Activated gamma-delta T cell treated with Interleukin-2 at 50 U/mL for 16 hours (primary cell): Measurements from ENCODE around the gene CSRNP3.

Experiments used
- DNase-seq: peaks from one replicate; pipeline ENCODE4 v3.0.0-alpha.2; 2020

The CSRNP3 gene

DNA sequence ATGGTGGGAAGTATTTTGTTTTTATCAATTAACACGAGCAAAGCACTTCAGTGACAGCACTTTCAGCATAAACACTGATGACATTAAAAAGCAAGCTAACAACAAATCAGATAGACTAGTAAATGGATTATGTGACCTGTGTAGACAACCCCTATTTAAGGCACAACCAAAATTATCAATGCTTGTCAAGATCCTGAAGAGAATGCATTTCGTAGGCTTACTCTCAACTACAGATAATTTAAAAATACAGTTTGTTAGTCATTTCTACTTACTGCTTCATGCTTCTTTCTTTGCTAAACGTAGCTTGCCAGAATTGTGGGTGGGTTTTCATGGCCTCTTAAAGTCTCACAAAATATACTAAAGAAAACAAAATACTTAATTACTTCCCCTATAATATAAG, 3.4 kb downstream of the CSRNP3 start:
- DNase-seq, result no peak

DNA sequence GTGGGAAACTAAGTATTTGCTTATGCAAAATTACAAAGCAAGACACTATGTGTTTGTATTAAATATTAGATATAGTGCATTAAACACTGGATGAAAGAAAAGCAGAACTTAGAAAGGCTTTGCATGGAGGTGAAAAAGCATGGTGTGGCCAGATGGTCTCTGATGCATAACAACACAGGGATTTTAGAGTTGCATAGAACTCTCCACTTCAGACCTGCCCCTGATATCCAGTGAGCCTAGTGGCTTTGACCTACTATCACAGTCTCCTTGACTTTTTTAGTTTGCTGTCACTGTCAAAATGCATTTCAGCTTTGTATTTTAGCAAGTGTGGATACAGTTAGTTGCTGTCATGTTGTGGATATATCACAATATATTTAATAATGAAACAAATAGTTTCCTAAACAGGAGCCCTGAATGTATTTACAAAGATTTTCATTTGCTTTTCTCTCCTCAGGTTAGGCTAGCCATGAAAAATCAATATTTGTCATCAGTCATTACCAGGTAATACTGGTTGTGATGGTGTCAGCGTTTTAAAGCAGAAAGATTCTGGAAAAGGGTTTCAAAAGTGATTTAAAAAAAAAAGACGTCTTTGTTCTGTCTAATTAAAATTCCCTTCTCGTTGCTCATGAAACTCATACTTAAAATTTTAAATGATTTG, 5.2 kb downstream of the CSRNP3 start:
- DNase-seq, result no peak

DNA sequence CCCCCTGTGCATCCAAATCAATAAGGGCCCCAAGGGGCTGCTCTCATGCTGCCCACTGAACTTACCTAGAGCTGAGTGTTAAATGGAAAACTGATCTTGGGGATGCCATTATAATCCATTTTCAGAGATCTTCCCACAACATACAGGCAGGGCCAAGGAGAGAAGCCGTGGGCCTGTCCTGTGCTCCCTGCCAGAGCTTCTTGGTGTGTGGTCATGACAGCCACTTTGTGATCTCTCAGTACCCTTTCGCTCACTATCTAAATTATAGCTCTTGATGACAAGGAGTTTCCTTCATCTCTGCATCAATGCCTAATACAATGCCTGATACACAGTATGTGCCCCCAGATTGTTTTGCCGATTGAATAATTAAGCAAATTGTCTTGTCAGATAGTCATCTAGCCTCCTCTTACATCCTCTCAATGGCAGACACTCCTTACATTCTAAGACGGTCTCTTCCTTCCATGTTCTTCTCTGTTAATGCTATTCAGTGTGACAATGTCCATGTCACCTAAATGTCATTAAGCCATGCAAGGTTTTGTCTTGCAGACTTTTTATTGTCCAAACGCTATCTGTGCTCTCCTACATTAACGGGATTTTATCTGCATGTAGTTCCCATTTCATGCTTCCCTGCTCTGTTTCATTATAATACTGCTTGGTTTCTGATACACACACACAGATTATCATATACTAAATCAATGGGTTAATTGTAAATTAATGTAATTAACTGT, 5.9 kb downstream of the CSRNP3 start:
- no peak for DNase-seq

- DNase-seq, result no peak
Measured at GRCh38 chr2:165479856-165480255, 10.4 kb downstream of the CSRNP3 start.

DNA sequence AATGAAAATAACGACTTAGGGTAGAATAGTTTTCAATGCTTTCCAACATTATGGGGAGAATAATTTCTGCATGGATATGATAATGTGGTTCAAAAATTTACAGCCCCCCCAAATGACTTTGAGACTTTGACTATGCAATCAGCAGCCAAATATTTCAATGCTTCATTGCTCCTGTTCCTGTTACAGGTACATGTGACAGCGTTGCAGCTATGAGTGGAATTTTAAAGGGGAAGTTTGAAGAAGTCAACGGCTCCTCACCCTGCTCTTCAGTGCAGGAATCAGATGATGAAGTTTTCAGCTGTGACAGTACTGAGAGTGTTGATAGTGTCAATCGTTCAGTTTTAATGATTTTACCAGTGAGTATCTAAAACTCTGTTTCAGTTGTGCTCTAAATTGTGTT, 25.1 kb downstream of the CSRNP3 start:
- no peak for DNase-seq

DNA sequence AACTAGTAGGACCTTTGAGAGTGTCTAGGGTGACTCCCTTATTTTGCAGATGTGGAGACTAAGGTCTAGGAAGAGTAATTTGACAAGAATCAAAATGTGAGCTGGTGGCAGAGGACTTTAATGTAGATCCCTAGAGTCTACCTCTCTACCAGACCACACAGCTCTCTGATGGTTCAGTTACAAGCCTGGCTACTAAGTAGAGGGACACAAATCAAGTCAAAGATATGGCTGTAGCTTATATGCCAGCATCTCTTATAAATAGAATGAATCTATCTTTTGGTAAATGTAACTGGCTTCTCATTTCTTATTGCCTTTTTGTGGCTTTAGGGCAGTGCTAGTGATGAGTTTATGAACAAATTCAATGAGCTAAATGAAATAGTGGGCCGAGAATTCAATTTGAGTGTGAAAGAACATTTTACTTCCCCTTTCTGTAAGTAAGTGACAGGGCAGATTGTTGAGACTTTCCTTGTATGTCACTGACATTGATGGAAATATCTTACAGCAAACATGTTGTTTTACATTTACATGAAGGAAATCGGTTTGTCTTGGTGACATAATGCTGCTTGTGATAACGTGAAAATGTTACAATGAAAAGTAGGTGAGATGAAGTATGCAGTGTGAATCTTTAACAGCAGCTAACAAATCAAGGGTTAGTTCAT, 28.3 kb downstream of the CSRNP3 start:
- no peak for DNase-seq

GRCh38 chr2:165499131-165499530, 29.6 kb downstream of the CSRNP3 start:
- no peak for DNase-seq

DNA sequence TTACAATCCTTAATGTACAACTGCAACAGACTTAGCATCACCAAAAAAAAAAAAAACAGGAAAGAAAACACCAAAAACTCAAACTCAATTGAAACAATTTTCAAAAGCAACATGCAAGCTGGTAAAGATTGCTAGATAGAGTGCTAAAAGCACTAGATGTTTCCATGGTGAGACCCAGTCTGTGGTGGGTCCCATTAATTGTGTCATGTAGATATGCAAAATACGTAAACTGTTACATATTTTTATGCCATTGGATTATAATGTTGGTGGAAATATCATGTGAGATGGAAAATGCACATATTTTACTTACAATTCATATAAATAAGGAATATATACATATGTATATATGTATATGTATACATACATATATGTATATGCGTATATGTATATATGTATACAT, 30.5 kb downstream of the CSRNP3 start:
- DNase-seq, result no peak

DNA sequence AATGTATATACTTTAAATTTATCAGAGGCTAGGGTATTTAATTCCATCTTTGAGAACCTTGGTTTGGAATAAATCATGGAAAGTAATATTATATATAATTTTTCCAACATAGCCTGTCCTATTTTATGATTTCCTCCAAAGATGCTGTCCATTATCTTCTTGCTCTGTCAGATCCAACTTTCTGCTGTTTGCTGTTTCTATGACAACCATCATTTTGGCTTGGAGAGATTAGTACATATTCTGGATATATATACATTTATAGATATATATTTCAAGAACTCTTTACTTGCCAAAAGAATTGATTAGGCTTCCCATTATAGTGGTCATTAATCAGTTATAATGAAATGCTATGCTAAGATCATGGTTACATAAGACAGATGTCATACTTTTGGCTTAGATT, 31.3 kb downstream of the CSRNP3 start:
- no peak for DNase-seq

DNA sequence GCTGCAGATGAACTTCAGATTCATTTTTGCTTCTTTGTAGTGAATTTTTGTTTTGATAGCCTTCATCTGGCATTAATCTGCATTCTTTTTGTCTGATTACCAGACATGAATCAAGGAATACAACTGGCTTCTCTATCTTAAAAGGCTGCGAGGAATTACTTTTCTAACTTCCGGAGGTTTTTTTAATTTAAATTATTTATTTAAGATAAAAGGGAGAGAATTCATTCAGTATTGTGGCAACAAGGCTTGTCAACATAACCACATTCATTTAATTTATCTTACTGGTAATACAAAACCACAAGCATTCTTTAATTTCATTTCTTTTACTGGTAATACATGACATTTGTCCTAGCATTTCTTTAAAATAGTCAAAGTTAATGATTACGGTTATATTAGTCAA, 36.0 kb downstream of the CSRNP3 start:
- DNase-seq, result no peak

DNA sequence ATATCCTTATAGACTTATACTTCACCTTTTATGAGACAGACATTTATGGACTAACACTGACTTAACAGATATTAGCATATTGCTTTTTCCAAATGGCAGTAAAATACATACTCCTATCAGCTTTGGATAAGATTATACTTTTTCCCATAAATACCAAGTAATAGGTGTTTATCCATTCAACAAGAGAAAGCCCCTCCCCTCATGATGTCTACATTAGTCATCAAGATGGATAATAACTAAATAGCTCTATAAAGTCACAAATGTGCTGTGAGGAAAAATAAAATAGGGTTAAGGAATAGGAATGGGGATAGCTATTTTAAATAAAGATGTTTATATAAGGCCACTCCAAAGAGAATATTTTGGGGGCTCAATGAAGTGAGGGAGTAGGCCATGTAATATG, 39.4 kb downstream of the CSRNP3 start:
- DNase-seq, result no peak

- DNase-seq, result no peak
Measured at GRCh38 chr2:165513479-165513878, 44.0 kb downstream of the CSRNP3 start.

GRCh38 chr2:165518611-165519010, 49.1 kb downstream of the CSRNP3 start:
- DNase-seq, result no peak

DNA sequence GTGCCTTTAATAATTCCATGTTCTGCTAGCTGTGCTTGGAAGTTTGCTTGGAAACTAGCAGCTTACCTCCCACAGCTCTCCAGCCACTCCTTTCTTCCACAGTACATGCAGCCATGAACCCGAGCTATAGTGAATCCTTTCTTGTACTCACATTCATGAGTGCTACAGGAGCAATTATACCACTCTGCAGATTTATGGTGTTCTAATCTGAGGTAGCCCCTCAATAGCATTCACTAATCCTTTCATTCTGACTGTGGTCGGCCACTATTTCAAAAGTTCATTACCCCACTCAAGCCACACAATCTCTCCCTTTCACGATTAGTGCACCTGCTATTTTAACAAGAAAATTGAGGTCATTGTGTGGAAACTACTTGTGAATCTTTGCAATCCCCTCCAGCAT, 53.2 kb downstream of the CSRNP3 start:
- DNase-seq, result no peak

DNA sequence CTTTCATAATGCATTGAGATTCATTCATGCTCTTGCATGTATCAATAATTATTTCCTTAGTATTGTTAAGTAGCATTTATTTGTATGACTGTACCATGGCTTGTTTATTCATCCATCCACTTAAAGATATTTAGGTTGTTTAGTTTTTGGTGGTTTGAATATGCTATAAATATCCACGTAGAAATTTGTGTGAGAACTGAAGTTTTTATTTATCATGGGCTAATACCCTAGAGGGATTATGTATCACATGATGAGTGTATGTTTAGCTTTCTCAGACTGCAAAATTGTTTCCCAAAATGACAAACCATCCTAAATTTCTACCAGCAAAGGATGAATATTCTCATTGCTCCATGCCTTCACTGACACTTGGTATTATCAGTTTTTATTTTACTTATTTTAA, 55.2 kb downstream of the CSRNP3 start:
- DNase-seq, result no peak

- no peak for DNase-seq
Measured at GRCh38 chr2:165528691-165529090, 59.2 kb downstream of the CSRNP3 start.

GRCh38 chr2:165529130-165529529, 59.6 kb downstream of the CSRNP3 start:
- no peak for DNase-seq

- DNase-seq, result no peak
Measured at GRCh38 chr2:165533331-165533730, 63.8 kb downstream of the CSRNP3 start.

- DNase-seq, result no peak
Measured at GRCh38 chr2:165535471-165535870, 66.0 kb downstream of the CSRNP3 start.

DNA sequence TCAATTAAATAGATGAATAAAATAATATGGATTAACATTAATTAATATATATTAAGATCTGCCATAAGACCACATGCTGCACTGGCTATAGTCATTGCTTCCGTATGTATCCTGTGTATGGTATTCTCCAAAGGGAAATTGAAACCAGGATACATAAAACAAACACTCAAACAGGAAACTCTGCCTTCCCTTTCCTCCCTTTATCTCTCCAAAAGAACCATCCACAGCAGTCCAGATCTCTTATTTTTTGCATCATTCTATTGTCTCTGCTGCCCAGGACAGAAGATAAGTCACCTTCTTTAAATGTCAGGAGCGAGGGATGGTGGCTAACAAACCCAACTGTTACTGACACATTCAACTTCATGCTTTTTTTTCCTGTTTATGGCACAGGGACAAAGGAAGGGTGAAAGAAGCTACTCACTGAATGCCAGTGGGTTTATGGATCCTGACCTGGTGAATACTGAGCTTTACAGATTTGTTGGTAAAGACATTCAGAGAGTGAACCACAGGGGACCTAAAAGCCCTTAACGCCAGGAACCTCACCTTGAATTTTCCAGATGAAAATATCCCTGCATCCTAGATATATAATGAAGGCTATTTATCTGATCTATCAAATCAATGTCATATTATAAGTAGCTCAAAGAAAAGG, 67.5 kb downstream of the CSRNP3 start:
- DNase-seq, result no peak

- DNase-seq, result no peak
Measured at GRCh38 chr2:165539985-165540384, 70.5 kb downstream of the CSRNP3 start.

DNA sequence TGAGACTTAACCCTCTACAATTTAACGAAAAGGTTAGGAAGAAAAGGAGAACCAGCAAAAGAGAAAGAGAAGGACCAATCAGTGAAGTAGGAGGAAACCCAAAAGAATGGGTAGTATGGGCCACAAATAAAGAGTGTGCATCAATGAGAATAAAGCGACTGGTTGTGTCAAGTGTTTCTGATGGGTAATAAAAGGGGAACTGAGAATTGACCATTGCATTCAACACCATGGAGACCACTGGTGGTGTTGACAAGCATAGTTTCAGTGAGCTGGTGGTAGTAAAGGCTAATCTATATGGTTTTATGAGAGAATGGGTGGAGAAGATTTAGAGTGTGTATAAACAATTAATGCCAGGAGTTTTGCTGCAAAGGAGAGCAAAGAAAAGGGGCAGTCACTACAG, 75.4 kb downstream of the CSRNP3 start:
- DNase-seq, result no peak

DNA sequence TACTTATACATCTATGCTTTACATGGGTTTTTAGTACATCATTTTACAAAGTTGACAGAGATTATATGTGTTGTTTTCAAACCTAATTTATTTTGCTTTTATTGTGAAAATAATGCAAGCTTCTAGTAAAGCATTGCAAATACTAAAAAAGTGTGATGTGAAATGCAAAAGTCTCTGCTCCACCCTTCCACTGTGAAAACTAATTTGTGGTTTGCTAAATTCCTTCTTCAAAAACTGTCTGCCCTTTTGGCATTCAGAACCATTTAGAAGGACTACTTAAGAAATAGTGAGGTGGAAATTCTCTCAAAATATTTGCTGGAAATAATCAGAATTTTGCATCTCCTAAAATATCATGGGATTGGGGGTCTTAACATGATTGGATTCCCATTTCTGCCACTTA, 78.4 kb downstream of the CSRNP3 start:
- no peak for DNase-seq

GRCh38 chr2:165549619-165550018, 80.1 kb downstream of the CSRNP3 start:
- DNase-seq, result no peak
